Astrocyte (in vitro differentiated cells and primary cell): ENCODE results near the gene LRRFIP1. TPM values are rescaled to one million over a fixed set of nuclear protein-coding genes. Genes with fewer than 3 reads are reported as not detected.

Experiments used
- DNase-seq: peaks from one replicate; pipeline ENCODE4 v3.0.0-alpha.2; 2010; ENCODE audit warnings: low read depth
- FAIRE-seq: peaks from 2 replicates; lab custom pipeline; 2011; peaks lifted over from hg19 to GRCh38; lab: Jason Lieb, UNC
- H2AFZ ChIP-seq: 2 replicates; pipeline ENCODE4 v1.6.0; 2012; ENCODE audit warnings: low read depth, low read length, inconsistent platforms
- H3K27ac ChIP-seq: 2 replicates; pipeline ENCODE4 v1.5.1; 2011; ENCODE audit warnings: low read depth, low read length, inconsistent platforms
- H3K27me3 ChIP-seq: 2 replicates; pipeline ENCODE4 v1.6.0; 2011; ENCODE audit warnings: low read length, inconsistent platforms; ENCODE audit not compliant: insufficient read depth
- H3K36me3 ChIP-seq: 2 replicates; pipeline ENCODE4 v1.5.1; 2011; ENCODE audit warnings: low read length, inconsistent platforms; ENCODE audit not compliant: insufficient read depth
- H3K4me1 ChIP-seq: 2 replicates; pipeline ENCODE4 v1.5.1; 2011; ENCODE audit warnings: low read length, inconsistent platforms; ENCODE audit not compliant: insufficient read depth
- H3K4me2 ChIP-seq: 2 replicates; pipeline ENCODE4 v1.6.0; 2012; ENCODE audit warnings: low read length, inconsistent platforms
- H3K4me3 ChIP-seq: 2 replicates; pipeline ENCODE4 v1.5.1; 2011; ENCODE audit warnings: low read depth, mild to moderate bottlenecking, low read length, inconsistent platforms; ENCODE audit not compliant: insufficient read depth
- H3K79me2 ChIP-seq: 2 replicates; pipeline ENCODE4 v1.6.0; 2012; ENCODE audit warnings: mild to moderate bottlenecking, low read length, inconsistent platforms; ENCODE audit not compliant: insufficient read depth
- H3K9ac ChIP-seq: 2 replicates; pipeline ENCODE4 v1.6.0; 2012; ENCODE audit warnings: mild to moderate bottlenecking, low read length, inconsistent platforms
- H3K9me3 ChIP-seq: 2 replicates; pipeline ENCODE4 v1.5.1; 2012; ENCODE audit warnings: low read depth, mild to moderate bottlenecking, low read length, inconsistent platforms; ENCODE audit not compliant: insufficient read depth
- H4K20me1 ChIP-seq: 2 replicates; pipeline ENCODE4 v1.6.0; 2012; ENCODE audit warnings: low read length, inconsistent platforms; ENCODE audit not compliant: insufficient read depth
- H3K27ac Mint-ChIP-seq: one replicate; pipeline ENCODE4 v1.8.0; 2021; ENCODE audit warnings: mild to moderate bottlenecking, mixed read lengths; ENCODE audit not compliant: unreplicated experiment
- H3K27me3 Mint-ChIP-seq: one replicate; pipeline ENCODE4 v1.8.0; 2021; ENCODE audit warnings: low read depth, mixed read lengths; ENCODE audit not compliant: unreplicated experiment
- H3K36me3 Mint-ChIP-seq: one replicate; pipeline ENCODE4 v1.8.0; 2021; ENCODE audit warnings: low read depth, mixed read lengths; ENCODE audit not compliant: unreplicated experiment
- H3K4me1 Mint-ChIP-seq: one replicate; pipeline ENCODE4 v1.8.0; 2021; ENCODE audit warnings: low read depth, mixed read lengths; ENCODE audit not compliant: unreplicated experiment
- H3K4me3 Mint-ChIP-seq: one replicate; pipeline ENCODE4 v1.8.0; 2021; ENCODE audit warnings: mild to moderate bottlenecking, moderate library complexity, mixed read lengths; ENCODE audit not compliant: unreplicated experiment
- H3K9me3 Mint-ChIP-seq: one replicate; pipeline ENCODE4 v1.8.0; 2021; ENCODE audit warnings: mild to moderate bottlenecking, mixed read lengths; ENCODE audit not compliant: unreplicated experiment
- EZH2 ChIP-seq: IDR thresholded peaks from 2 replicates; pipeline ENCODE4 v1.6.1; 2012; ENCODE audit warnings: mild to moderate bottlenecking, low read length, inconsistent platforms; ENCODE audit not compliant: insufficient read depth
- total RNA-seq: library from RNA; stranded (reverse); gene quantifications from 2 replicates; pipeline ENCODE4 v1.2.1, GENCODE V29; 2021
- TF ChIP-seq, protein P1 (sequence below): IDR thresholded peaks from 2 replicates; pipeline ENCODE4 v1.5.1; 2011; ENCODE audit warnings: low read depth, mild to moderate bottlenecking, inconsistent platforms, low read length, moderate library complexity; ENCODE audit not compliant: insufficient read depth

Gene LRRFIP1
- total RNA-seq, 1 donor from 2014 or later = 83.3 TPM

DNA sequence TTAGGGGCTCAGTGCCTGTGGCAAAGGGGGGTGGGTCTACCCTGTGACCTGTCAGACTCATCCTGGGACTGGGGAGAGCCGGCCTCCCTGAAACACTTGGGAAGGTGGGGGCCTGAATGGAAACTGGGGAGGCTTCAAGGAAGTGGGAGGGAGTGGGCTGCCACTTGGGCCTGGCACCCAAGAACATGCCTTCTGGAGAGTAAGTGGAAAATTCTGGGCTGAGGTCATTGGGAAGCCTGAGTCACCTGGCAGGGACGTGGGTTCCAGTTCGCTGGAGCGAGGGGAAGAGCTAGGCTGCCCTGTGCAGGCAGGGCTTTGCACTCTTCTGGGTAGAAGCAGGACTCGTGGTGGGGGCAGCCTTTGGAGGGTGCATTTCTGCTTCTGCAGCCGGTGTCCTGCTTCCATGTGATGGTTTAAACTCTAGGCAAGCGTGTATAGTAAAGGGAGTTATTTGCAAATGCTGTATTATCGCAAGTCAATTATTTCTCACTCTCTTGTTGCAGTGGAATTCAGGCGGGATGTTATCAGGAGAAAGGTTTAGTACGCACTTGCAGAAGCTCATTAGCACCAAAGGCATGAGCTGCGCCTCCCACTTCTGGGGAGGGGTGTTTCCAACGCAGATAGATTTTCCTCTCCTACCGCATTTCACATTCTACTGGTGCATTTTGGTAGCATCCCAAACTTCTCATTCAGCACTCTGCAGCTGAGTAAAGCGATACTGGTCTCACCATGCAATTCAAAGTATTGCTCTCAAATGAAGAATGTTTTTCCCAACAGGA, 3.8 kb downstream of the LRRFIP1 start:
- no peak for TF ChIP-seq EZH2
- TF ChIP-seq, protein P1, sequence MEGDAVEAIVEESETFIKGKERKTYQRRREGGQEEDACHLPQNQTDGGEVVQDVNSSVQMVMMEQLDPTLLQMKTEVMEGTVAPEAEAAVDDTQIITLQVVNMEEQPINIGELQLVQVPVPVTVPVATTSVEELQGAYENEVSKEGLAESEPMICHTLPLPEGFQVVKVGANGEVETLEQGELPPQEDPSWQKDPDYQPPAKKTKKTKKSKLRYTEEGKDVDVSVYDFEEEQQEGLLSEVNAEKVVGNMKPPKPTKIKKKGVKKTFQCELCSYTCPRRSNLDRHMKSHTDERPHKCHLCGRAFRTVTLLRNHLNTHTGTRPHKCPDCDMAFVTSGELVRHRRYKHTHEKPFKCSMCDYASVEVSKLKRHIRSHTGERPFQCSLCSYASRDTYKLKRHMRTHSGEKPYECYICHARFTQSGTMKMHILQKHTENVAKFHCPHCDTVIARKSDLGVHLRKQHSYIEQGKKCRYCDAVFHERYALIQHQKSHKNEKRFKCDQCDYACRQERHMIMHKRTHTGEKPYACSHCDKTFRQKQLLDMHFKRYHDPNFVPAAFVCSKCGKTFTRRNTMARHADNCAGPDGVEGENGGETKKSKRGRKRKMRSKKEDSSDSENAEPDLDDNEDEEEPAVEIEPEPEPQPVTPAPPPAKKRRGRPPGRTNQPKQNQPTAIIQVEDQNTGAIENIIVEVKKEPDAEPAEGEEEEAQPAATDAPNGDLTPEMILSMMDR = no peak
- H3K36me3 Mint-ChIP-seq = peaks cover 14% of the 10 kb centered on the region
- H3K4me3 ChIP-seq = no peak overlapping the region

DNA sequence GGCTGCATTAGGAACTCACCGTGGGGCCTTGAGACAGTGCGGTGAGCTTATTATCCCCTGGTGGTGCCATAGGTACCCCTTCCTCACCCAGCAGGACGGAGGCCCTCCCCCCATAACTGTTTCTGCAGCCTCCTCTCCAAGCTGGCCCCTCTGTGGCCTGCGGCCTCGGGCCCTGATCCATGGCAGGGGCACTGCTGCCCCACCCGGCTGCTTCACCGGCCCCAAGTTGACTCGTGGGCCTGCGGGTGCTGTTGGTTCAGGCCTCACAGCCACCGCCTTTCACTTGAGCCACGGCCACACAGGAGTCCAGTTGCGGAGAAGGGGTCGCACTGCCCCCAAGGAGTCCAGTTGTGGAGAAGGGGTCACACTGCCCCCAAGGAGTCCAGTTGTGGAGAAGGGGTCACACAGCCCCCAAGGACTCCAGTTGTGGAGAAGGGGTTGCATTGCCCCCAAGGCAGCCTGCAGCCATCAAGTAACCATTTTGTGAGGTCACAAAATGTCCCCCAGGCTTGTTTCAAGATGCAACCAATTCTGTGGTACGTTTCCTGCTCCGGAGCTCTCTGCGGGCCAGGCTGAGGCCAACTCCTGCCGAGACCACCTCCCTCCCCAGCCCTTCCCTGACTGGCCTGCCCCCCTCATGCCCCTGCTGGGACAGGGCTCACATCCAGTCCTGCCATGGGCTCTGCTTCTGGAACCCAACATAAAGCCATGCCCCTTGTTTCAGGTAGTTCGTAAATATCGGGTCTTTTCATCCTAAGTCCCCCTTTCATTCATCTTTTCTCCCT, 4.6 kb downstream of the LRRFIP1 start:
- H3K4me3 ChIP-seq = no peak overlapping the region
- TF ChIP-seq EZH2 = no peak
- TF ChIP-seq, protein P1 = no peak
- H3K9me3 ChIP-seq = no peaks in the 10 kb centered on the region
- peaks cover 57% of the 10 kb centered on the region for H3K79me2 ChIP-seq
- FAIRE-seq (no peak), DNase-seq (no peak)
- H3K27ac ChIP-seq = no peak overlapping the region
- Mint-ChIP-seq H3K9me3 (peaks cover 2% of the 10 kb centered on the region), H3K27me3 (no peaks in the 10 kb centered on the region), H3K36me3 (peaks cover 14% of the 10 kb centered on the region), H3K4me1 (peaks cover 25% of the 10 kb centered on the region), H3K4me3 (no peak overlapping the region), H3K27ac (no peak overlapping the region)
- no peak overlapping the region for H3K9ac ChIP-seq
- H3K36me3 ChIP-seq = no peaks in the 10 kb centered on the region
- peaks cover 50% of the 10 kb centered on the region for H4K20me1 ChIP-seq
- no peak overlapping the region for H2AFZ ChIP-seq
- peaks cover 13% of the 10 kb centered on the region for H3K4me1 ChIP-seq
- no peak overlapping the region for H3K4me2 ChIP-seq
- no peaks in the 10 kb centered on the region for H3K27me3 ChIP-seq

More for the DNA sequence above, 3.8 kb downstream of the LRRFIP1 start:
- Mint-ChIP-seq H3K9me3 (peaks cover 2% of the 10 kb centered on the region), H3K4me1 (peaks cover 25% of the 10 kb centered on the region), H3K27me3 (no peaks in the 10 kb centered on the region), H3K4me3 (no peak overlapping the region), H3K27ac (peak overlapping the region; percentile 20)
- Histone ChIP-seq H3K36me3 (no peaks in the 10 kb centered on the region), H3K4me1 (peaks cover 13% of the 10 kb centered on the region), H3K4me2 (no peak overlapping the region), H4K20me1 (peaks cover 50% of the 10 kb centered on the region), H3K27me3 (no peaks in the 10 kb centered on the region), H3K27ac (no peak overlapping the region), H2AFZ (no peak overlapping the region), H3K79me2 (peaks cover 57% of the 10 kb centered on the region), H3K9me3 (no peaks in the 10 kb centered on the region), H3K9ac (no peak overlapping the region)
- DNase-seq = no peak
- no peak for FAIRE-seq
